ENCODE results near the gene LTO1.

LTO1 gene

GRCh38 chr11:69655479-69656428, 19.4 kb downstream of the LTO1 start:
- peak overlapping the region; percentile 100 for H3K27ac ChIP-seq
- TF ChIP-seq ZFX (IDR thresholded peaks at IDR 0.05; ENCODE audit: borderline replicate concordance): no peak
- TF ChIP-seq, protein P1, sequence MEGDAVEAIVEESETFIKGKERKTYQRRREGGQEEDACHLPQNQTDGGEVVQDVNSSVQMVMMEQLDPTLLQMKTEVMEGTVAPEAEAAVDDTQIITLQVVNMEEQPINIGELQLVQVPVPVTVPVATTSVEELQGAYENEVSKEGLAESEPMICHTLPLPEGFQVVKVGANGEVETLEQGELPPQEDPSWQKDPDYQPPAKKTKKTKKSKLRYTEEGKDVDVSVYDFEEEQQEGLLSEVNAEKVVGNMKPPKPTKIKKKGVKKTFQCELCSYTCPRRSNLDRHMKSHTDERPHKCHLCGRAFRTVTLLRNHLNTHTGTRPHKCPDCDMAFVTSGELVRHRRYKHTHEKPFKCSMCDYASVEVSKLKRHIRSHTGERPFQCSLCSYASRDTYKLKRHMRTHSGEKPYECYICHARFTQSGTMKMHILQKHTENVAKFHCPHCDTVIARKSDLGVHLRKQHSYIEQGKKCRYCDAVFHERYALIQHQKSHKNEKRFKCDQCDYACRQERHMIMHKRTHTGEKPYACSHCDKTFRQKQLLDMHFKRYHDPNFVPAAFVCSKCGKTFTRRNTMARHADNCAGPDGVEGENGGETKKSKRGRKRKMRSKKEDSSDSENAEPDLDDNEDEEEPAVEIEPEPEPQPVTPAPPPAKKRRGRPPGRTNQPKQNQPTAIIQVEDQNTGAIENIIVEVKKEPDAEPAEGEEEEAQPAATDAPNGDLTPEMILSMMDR (IDR thresholded peaks at IDR 0.05): no peak

DNA sequence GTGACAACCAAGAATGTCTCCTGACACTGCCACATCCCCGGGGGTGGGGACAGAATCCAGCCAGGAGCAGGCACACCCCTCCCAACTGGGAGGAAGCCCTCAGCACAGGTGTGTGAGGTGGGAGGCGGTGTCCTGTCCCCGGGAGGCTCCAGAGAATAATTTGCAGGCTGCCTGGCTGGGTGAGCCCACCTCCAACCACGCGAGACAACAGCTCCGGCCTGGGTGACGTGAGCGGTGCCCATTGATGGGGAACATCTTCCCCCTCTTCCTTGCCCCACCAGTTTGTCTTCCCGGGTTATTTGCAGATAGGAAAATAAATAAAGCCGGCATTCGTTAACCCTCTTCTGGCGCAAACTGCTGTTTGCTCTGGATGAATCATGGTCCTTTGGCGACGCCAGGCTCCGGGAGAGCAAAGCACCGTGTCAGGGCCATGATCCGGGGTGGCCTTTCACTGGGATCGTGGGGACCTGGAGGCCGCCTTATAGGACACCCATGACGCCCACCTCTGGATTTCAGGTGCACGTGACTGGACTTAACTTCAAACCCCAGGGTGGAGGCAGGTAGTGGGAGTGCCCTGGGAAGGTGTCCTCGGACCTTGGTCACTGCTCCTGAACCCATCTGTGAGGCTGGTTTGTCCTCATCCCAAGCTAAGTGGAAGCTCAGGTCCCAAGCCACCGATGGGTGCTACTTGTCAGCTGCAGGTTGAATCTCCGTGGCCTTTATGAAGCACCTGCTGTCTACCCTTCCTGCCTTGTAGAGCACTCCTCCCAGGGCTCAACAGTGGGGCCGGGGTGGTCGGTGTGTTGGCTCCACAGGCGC, 20.3 kb downstream of the LTO1 start:
- H3K27ac ChIP-seq: peak overlapping the region; percentile 100
- TF ChIP-seq, protein P1 (IDR thresholded peaks at IDR 0.05): no peak
- no peak for TF ChIP-seq ZFX (IDR thresholded peaks at IDR 0.05; ENCODE audit: borderline replicate concordance)

DNA sequence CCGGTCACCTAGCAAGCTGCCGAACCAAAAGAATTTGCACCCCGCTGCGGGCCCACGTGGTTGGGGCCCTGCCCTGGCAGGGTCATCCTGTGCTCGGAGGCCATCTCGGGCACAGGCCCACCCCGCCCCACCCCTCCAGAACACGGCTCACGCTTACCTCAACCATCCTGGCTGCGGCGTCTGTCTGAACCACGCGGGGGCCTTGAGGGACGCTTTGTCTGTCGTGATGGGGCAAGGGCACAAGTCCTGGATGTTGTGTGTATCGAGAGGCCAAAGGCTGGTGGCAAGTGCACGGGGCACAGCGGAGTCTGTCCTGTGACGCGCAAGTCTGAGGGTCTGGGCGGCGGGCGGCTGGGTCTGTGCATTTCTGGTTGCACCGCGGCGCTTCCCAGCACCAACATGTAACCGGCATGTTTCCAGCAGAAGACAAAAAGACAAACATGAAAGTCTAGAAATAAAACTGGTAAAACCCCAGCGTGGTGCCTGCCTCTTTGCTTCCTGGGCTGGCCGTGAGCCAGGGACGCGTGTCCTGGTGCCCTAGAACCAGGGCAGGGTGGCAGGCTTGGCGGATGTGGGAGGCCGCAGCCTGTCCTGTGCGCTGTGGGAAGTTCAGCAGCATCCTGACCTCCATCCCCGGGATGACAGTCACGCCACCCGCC, 21.0 kb downstream of the LTO1 start:
- H3K27ac ChIP-seq: peak overlapping the region; percentile 100
- no peak for TF ChIP-seq ZFX (IDR thresholded peaks at IDR 0.05; ENCODE audit: borderline replicate concordance)
- TF ChIP-seq, protein P1 (IDR thresholded peaks at IDR 0.05): no peak

DNA sequence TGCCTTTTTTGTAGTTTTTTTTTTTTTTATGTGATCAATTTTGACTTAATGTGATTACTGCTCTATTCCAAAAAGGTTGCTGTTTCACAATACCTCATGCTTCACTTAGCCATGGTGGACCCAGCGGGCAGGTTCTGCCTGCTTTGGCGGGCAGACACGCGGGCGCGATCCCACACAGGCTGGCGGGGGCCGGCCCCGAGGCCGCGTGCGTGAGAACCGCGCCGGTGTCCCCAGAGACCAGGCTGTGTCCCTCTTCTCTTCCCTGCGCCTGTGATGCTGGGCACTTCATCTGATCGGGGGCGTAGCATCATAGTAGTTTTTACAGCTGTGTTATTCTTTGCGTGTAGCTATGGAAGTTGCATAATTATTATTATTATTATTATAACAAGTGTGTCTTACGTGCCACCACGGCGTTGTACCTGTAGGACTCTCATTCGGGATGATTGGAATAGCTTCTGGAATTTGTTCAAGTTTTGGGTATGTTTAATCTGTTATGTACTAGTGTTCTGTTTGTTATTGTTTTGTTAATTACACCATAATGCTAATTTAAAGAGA, 21.7 kb downstream of the LTO1 start:
- TF ChIP-seq, protein P1 (IDR thresholded peaks at IDR 0.05): no peak
- TF ChIP-seq ZFX (IDR thresholded peaks at IDR 0.05; ENCODE audit: borderline replicate concordance): no peak
- peak overlapping the region; percentile 100 for H3K27ac ChIP-seq

DNA sequence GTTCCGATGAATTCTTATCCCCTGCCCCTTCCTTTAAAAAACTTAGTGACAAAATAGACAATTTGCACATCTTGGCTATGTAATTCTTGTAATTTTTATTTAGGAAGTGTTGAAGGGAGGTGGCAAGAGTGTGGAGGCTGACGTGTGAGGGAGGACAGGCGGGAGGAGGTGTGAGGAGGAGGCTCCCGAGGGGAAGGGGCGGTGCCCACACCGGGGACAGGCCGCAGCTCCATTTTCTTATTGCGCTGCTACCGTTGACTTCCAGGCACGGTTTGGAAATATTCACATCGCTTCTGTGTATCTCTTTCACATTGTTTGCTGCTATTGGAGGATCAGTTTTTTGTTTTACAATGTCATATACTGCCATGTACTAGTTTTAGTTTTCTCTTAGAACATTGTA, 22.2 kb downstream of the LTO1 start:
- peak overlapping the region; percentile 100 for H3K27ac ChIP-seq
- TF ChIP-seq ZFX (IDR thresholded peaks at IDR 0.05; ENCODE audit: borderline replicate concordance): no peak
- TF ChIP-seq, protein P1 (IDR thresholded peaks at IDR 0.05): no peak

DNA sequence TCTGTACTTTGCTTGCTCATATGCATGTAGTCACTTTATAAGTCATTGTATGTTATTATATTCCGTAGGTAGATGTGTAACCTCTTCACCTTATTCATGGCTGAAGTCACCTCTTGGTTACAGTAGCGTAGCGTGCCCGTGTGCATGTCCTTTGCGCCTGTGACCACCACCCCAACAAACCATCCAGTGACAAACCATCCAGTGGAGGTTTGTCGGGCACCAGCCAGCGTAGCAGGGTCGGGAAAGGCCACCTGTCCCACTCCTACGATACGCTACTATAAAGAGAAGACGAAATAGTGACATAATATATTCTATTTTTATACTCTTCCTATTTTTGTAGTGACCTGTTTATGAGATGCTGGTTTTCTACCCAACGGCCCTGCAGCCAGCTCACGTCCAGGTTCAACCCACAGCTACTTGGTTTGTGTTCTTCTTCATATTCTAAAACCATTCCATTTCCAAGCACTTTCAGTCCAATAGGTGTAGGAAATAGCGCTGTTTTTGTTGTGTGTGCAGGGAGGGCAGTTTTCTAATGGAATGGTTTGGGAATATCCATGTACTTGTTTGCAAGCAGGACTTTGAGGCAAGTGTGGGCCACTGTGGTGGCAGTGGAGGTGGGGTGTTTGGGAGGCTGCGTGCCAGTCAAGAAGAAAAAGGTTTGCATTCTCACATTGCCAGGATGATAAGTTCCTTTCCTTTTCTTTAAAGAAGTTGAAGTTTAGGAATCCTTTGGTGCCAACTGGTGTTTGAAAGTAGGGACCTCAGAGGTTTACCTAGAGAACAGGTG, 23.1 kb downstream of the LTO1 start:
- no peak for TF ChIP-seq ZFX (IDR thresholded peaks at IDR 0.05; ENCODE audit: borderline replicate concordance)
- TF ChIP-seq, protein P1 (IDR thresholded peaks at IDR 0.05): no peak
- peak overlapping the region; percentile 100 for H3K27ac ChIP-seq
